Cardiac muscle cell (in vitro differentiated cells and primary cell): ENCODE results near the gene KCNMB2. TPM values are rescaled to one million over a fixed set of nuclear protein-coding genes. Genes with fewer than 3 reads are reported as not detected.
A peak's percentile ranks its signal among the peaks of the same experiment; 100 is the strongest.

Source experiments
- DNase-seq, 2 donors: peaks; one replicate each; pipeline versions ENCODE4 v3.0.0 to v3.0.0-alpha.2; 2010 to 2017; ENCODE audit warnings: low read depth in 1 of 2, low spot score in 1 of 2
- H3K27ac ChIP-seq: fragments of 200-600 bp; sonication (generic); 2 replicates; pipeline ENCODE4 v1.5.1; 2016
- H3K27me3 ChIP-seq: fragments of 200-600 bp; sonication (generic); 2 replicates; pipeline ENCODE4 v1.6.0; 2016; ENCODE audit warnings: control low read depth
- H3K36me3 ChIP-seq: fragments of 200-600 bp; sonication (generic); 2 replicates; pipeline ENCODE4 v1.5.1; 2016; ENCODE audit warnings: control low read depth
- H3K4me1 ChIP-seq: fragments of 200-600 bp; sonication (generic); 2 replicates; pipeline ENCODE4 v1.8.1; 2017; ENCODE audit warnings: low read depth, mild to moderate bottlenecking, mixed run types
- H3K4me3 ChIP-seq: fragments of 200-600 bp; sonication (generic); 2 replicates; pipeline ENCODE4 v1.5.1; 2016; ENCODE audit warnings: mild to moderate bottlenecking
- H3K9me3 ChIP-seq: fragments of 200-600 bp; sonication (generic); 2 replicates; pipeline ENCODE4 v1.5.1; 2017; ENCODE audit warnings: low read depth, mild to moderate bottlenecking, control low read depth
- CTCF ChIP-seq: IDR thresholded peaks from 2 replicates; pipeline ENCODE4 v1.5.1; 2012; ENCODE audit warnings: low read depth, mild to moderate bottlenecking, low read length
- polyA plus RNA-seq: library from polyadenylated mRNA; unstranded; fragments of >200 nt; fragmentation: Nextera tagmentation; extraction: Ambion mirVana; gene quantifications from 2 replicates; pipeline ENCODE4 v1.2.1, GENCODE V29; 2016
- total RNA-seq: library from RNA; depleted of rRNA; stranded (reverse); fragments of >200 nt; gene quantifications from 2 replicates; pipeline ENCODE4 v1.2.3, GENCODE V29; 2016

The KCNMB2 gene
- total and polyA plus RNA-seq, 2 experiments from 2014 or later, result 0.33 TPM; not detected in 1

- Histone ChIP-seq H3K36me3 (no peaks in the 10 kb centered on the region), H3K27ac (no peak overlapping the region), H3K9me3 (no peaks in the 10 kb centered on the region), H3K4me3 (no peak overlapping the region), H3K27me3 (no peaks in the 10 kb centered on the region), H3K4me1 (no peaks in the 10 kb centered on the region)
- TF ChIP-seq CTCF, result no peak
- DNase-seq, result no peak
Measured at GRCh38 chr3:178808748-178809147, 272.5 kb downstream of the KCNMB2 start.

GRCh38 chr3:178810181-178810580, 273.9 kb downstream of the KCNMB2 start:
- no peak for DNase-seq
- H3K4me3 ChIP-seq, result no peak overlapping the region
- no peaks in the 10 kb centered on the region for H3K36me3 ChIP-seq
- H3K4me1 ChIP-seq, result no peaks in the 10 kb centered on the region
- TF ChIP-seq CTCF, result no peak
- no peaks in the 10 kb centered on the region for H3K9me3 ChIP-seq
- no peak overlapping the region for H3K27ac ChIP-seq
- no peaks in the 10 kb centered on the region for H3K27me3 ChIP-seq

GRCh38 chr3:178822722-178823121, 286.5 kb downstream of the KCNMB2 start:
- TF ChIP-seq CTCF, result no peak
- Histone ChIP-seq H3K4me3 (no peak overlapping the region), H3K9me3 (no peaks in the 10 kb centered on the region), H3K4me1 (no peaks in the 10 kb centered on the region), H3K27ac (no peak overlapping the region), H3K36me3 (no peaks in the 10 kb centered on the region), H3K27me3 (no peaks in the 10 kb centered on the region)
- DNase-seq, result no peak

GRCh38 chr3:178823150-178823549, 286.9 kb downstream of the KCNMB2 start:
- H3K27ac ChIP-seq, result no peak overlapping the region
- H3K4me3 ChIP-seq, result no peak overlapping the region
- no peaks in the 10 kb centered on the region for H3K4me1 ChIP-seq
- TF ChIP-seq CTCF, result no peak
- no peaks in the 10 kb centered on the region for H3K36me3 ChIP-seq
- H3K9me3 ChIP-seq, result no peaks in the 10 kb centered on the region
- no peaks in the 10 kb centered on the region for H3K27me3 ChIP-seq
- no peak for DNase-seq

- peak in 1 of 2 donors; percentile 6 for DNase-seq
- no peak for TF ChIP-seq CTCF
- Histone ChIP-seq H3K36me3 (no peaks in the 10 kb centered on the region), H3K27me3 (no peaks in the 10 kb centered on the region), H3K9me3 (no peaks in the 10 kb centered on the region), H3K27ac (no peak overlapping the region), H3K4me1 (no peaks in the 10 kb centered on the region), H3K4me3 (no peak overlapping the region)
Measured at GRCh38 chr3:178823591-178824246, 287.5 kb downstream of the KCNMB2 start.
